ENCODE data around the gene MYBPH. TPM values are rescaled to one million over a fixed set of nuclear protein-coding genes. Genes with fewer than 3 reads are reported as not detected.

Gene MYBPH
- total and polyA plus RNA-seq, 2 donors (not counting 3 experiments of a cell fraction or from before 2014, with no cell fraction given), result not detected

- Histone ChIP-seq H3K9me1 (replicated peaks; ENCODE audit: control insufficient read depth, extremely low read depth, insufficient read depth, low read length) (no peaks in the 10 kb centered on the region), H3K4me1 (ENCODE audit: control insufficient read depth, extremely low read depth, insufficient read depth, low read length) (no peaks in the 10 kb centered on the region), H3K4me2 (ENCODE audit: insufficient read depth, low read length) (no peak overlapping the region), H2AFZ (ENCODE audit: low read depth, low read length) (no peak overlapping the region), H3K27me3 (ENCODE audit: control insufficient read depth in 2 of 2, insufficient read depth in 2 of 2, low read length in 2 of 2) (peaks cover 10 to 16% of the 10 kb centered on the region in 2 experiments), H3K27ac (ENCODE audit: insufficient read depth, low read depth, low read length) (no peak overlapping the region), H3K36me3 (ENCODE audit: control insufficient read depth in 2 of 2, extremely low read depth in 1 of 2, insufficient read depth in 2 of 2, low read length in 2 of 2) (no peaks in the 10 kb centered on the region), H3K79me2 (ENCODE audit: control insufficient read depth, insufficient read depth, low read length) (no peaks in the 10 kb centered on the region), H3K9me3 (replicated peaks; ENCODE audit: control insufficient read depth, insufficient read depth, low read length) (no peaks in the 10 kb centered on the region), H3K9ac (replicated peaks; ENCODE audit: extremely low read depth, insufficient read depth, low read length) (no peak overlapping the region), H4K20me1 (replicated peaks; ENCODE audit: control insufficient read depth, extremely low read depth, insufficient read depth, low read length) (no peaks in the 10 kb centered on the region), H3K4me3 (replicated peaks in 1 of 3; ENCODE audit: insufficient read depth in 1 of 3, low read depth in 1 of 3, low read length in 3 of 3) (no peak overlapping the region)
- TF ChIP-seq FOS (IDR thresholded peaks at IDR 0.05; ENCODE audit: borderline replicate concordance, insufficient read depth, low read length), result no peak
- no peak for TF ChIP-seq MAX (IDR thresholded peaks at IDR 0.05; ENCODE audit: insufficient read depth, insufficient read length)
- TF ChIP-seq, protein P1, sequence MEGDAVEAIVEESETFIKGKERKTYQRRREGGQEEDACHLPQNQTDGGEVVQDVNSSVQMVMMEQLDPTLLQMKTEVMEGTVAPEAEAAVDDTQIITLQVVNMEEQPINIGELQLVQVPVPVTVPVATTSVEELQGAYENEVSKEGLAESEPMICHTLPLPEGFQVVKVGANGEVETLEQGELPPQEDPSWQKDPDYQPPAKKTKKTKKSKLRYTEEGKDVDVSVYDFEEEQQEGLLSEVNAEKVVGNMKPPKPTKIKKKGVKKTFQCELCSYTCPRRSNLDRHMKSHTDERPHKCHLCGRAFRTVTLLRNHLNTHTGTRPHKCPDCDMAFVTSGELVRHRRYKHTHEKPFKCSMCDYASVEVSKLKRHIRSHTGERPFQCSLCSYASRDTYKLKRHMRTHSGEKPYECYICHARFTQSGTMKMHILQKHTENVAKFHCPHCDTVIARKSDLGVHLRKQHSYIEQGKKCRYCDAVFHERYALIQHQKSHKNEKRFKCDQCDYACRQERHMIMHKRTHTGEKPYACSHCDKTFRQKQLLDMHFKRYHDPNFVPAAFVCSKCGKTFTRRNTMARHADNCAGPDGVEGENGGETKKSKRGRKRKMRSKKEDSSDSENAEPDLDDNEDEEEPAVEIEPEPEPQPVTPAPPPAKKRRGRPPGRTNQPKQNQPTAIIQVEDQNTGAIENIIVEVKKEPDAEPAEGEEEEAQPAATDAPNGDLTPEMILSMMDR (IDR thresholded peaks at IDR 0.05; ENCODE audit: extremely low read depth in 1 of 2, insufficient read depth in 1 of 2, low read depth in 1 of 2, low read length in 2 of 2), result no peak
- TF ChIP-seq GATA2 (IDR thresholded peaks at IDR 0.05; ENCODE audit: insufficient read depth, insufficient read length, low read depth, low read length), result no peak
- TF ChIP-seq POLR2A (IDR thresholded peaks at IDR 0.05; ENCODE audit: low read depth, low read length), result no peak
- no peak for TF ChIP-seq JUN (IDR thresholded peaks at IDR 0.05; ENCODE audit: borderline replicate concordance, insufficient read depth, insufficient read length, low read depth)
- TF ChIP-seq MYC (IDR thresholded peaks at IDR 0.05; ENCODE audit: low read depth, low read length), result no peak
- no peak for TF ChIP-seq POLR2AphosphoS5 (IDR thresholded peaks at IDR 0.05; ENCODE audit: insufficient read depth, low read depth, low read length)
- TF ChIP-seq EZH2 (IDR thresholded peaks at IDR 0.05; ENCODE audit: borderline replicate concordance, low read depth, low read length, severe bottlenecking), result no peak
- FAIRE-seq (no peak), DNase-seq (ENCODE audit: low read depth, low spot score) (no peak)
- intact Hi-C loops (cut with micrococcal nuclease), result no loop called here
- BruUV-seq (replicated peaks), result no TSS peak
- dilution Hi-C loops (cut with MboI; ENCODE audit: extremely low pct_ligation_motif_present, low sequenced_read_pairs), result no loop called here
- POLR2A ChIA-PET, result no interaction called here
- CTCF ChIA-PET, result interaction anchor here (0.7 to 1.8 kb wide), 2 partner anchors 22 to 32 kb away, joined by 3 to 10 read pairs; no protein-coding TSS in a partner anchor
Measured at GRCh38 chr1:203139976-203140475, 35.6 kb downstream of the MYBPH start.

Data from endothelial cell of umbilical vein (primary cell).